ENCODE measurements around the gene PDE7B.

Gene PDE7B

GRCh38 chr6:136061701-136062100 lies 210.2 kb downstream of the PDE7B start:
- DNase-seq (ENCODE audit: low read depth), result no peak
- no peak for TF ChIP-seq CTCF (IDR thresholded peaks at IDR 0.05; ENCODE audit: control insufficient read depth, insufficient read depth, low read depth, low read length, missing control alignments)
- H3K4me3 ChIP-seq (ENCODE audit: control insufficient read depth, low read depth, low read length), result no peak overlapping the region

GRCh38 chr6:136063096-136063495 lies 211.6 kb downstream of the PDE7B start:
- TF ChIP-seq CTCF (IDR thresholded peaks at IDR 0.05; ENCODE audit: control insufficient read depth, insufficient read depth, low read depth, low read length, missing control alignments), result no peak
- no peak overlapping the region for H3K4me3 ChIP-seq (ENCODE audit: control insufficient read depth, low read depth, low read length)
- DNase-seq (ENCODE audit: low read depth), result peak; percentile 55

GRCh38 chr6:136066005-136066404 lies 214.5 kb downstream of the PDE7B start:
- H3K4me3 ChIP-seq (ENCODE audit: control insufficient read depth, low read depth, low read length), result no peak overlapping the region
- no peak for TF ChIP-seq CTCF (IDR thresholded peaks at IDR 0.05; ENCODE audit: control insufficient read depth, insufficient read depth, low read depth, low read length, missing control alignments)
- DNase-seq (ENCODE audit: low read depth), result no peak

GRCh38 chr6:136067731-136068341 lies 216.3 kb downstream of the PDE7B start:
- no peak overlapping the region for H3K4me3 ChIP-seq (ENCODE audit: control insufficient read depth, low read depth, low read length)
- no peak for TF ChIP-seq CTCF (IDR thresholded peaks at IDR 0.05; ENCODE audit: control insufficient read depth, insufficient read depth, low read depth, low read length, missing control alignments)
- no peak for DNase-seq (ENCODE audit: low read depth)

- TF ChIP-seq CTCF (IDR thresholded peaks at IDR 0.05; ENCODE audit: control insufficient read depth, insufficient read depth, low read depth, low read length, missing control alignments), result no peak
- H3K4me3 ChIP-seq (ENCODE audit: control insufficient read depth, low read depth, low read length), result no peak overlapping the region
- DNase-seq (ENCODE audit: low read depth), result no peak
Measured at GRCh38 chr6:136069119-136069518, 217.6 kb downstream of the PDE7B start.

GRCh38 chr6:136070815-136071214 lies 219.3 kb downstream of the PDE7B start:
- no peak for DNase-seq (ENCODE audit: low read depth)
- no peak for TF ChIP-seq CTCF (IDR thresholded peaks at IDR 0.05; ENCODE audit: control insufficient read depth, insufficient read depth, low read depth, low read length, missing control alignments)

GRCh38 chr6:136072691-136073090 lies 221.2 kb downstream of the PDE7B start:
- H3K4me3 ChIP-seq (ENCODE audit: control insufficient read depth, low read depth, low read length), result no peak overlapping the region
- DNase-seq (ENCODE audit: low read depth), result no peak
- TF ChIP-seq CTCF (IDR thresholded peaks at IDR 0.05; ENCODE audit: control insufficient read depth, insufficient read depth, low read depth, low read length, missing control alignments), result no peak

More at GRCh38 chr6:136070815-136071214, 219.3 kb downstream of the PDE7B start:
- H3K4me3 ChIP-seq (ENCODE audit: control insufficient read depth, low read depth, low read length), result no peak overlapping the region

Measured in AG09309 (cell line).